Sigmoid colon (tissue), 4 donors: ENCODE results near the gene CYP11A1.

Experiments
- CTCF ChIP-seq, 4 experiments: fragments of 450-650 bp in 3 of 4; fragments of 200-600 bp in 1 of 4; IDR thresholded peaks; one replicate each; pipeline ENCODE4 v1.5.1; 2016 to 2019; ENCODE audit warnings: antibody characterized with exemption in 4 of 4, mild to moderate bottlenecking in 3 of 4, moderate library complexity in 2 of 4
- EP300 ChIP-seq, 4 donors: sonication (generic); formaldehyde crosslinking; IDR thresholded peaks; one replicate each; pipeline ENCODE4 v1.6.1; 2017; ENCODE audit warnings: antibody characterized with exemption in 4 of 4
- POLR2AphosphoS5 ChIP-seq, 4 donors: sonication (generic); formaldehyde crosslinking; IDR thresholded peaks; one replicate each; pipeline ENCODE4 v1.6.1; 2017; ENCODE audit warnings: antibody characterized with exemption in 4 of 4

DNA sequence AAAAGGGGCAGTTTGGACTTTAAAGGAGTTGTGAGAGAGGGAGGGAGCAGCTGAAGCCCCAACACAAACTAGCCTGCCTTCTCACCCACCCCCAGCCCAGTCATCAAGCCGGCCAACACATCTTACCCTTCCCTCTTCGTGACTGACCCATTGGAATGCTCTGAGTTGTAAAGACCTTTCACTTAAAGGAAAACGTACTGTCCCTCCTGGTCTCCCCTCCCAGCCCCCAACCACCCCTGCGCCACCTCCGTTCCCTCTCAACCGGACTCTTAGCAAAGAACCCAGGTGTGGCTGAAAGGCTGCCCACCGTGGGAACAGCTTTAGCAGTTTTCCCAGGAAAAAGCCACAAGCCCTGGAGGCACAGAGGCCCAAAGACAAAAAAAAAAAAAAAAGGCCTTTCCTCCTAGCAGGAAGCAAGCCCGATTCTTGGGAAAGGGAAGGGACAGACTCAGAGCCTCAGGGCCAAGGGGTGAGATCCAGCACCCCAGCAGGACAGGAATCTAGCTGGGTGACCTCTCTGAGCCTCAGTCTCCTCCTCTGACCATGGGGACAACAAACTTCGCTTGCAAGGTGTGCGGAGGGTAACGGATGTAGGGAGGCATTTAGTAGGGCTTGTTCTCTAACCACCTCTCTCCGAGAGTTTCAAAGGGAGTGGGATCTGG lies 2.4 kb downstream of the CYP11A1 start:
- TF ChIP-seq CTCF (IDR thresholded peaks at IDR 0.05) (no peak), EP300 (IDR thresholded peaks at IDR 0.05) (no peak), POLR2AphosphoS5 (IDR thresholded peaks at IDR 0.05) (no peak)
